Ectodermal cell (in vitro differentiated cells): ENCODE data around the gene ARL6IP6.

Experiments
- H3K27ac ChIP-seq: 2 replicates; pipeline ENCODE4 v1.7.0; 2013; ENCODE audit warnings: mild to moderate bottlenecking, low read depth, low read length; ENCODE audit not compliant: insufficient read depth, poor library complexity, severe bottlenecking
- H3K27me3 ChIP-seq: 2 replicates; pipeline ENCODE4 v1.7.0; 2013; ENCODE audit warnings: mild to moderate bottlenecking, low read length; ENCODE audit not compliant: insufficient read depth, control insufficient read depth, poor library complexity, severe bottlenecking
- H3K36me3 ChIP-seq: one replicate; pipeline ENCODE4 v1.7.0; 2013; ENCODE audit warnings: low read length; ENCODE audit not compliant: control insufficient read depth, insufficient read depth
- H3K4me1 ChIP-seq: one replicate; pipeline ENCODE4 v1.7.0; 2013; ENCODE audit warnings: low read length; ENCODE audit not compliant: control insufficient read depth, insufficient read depth
- H3K4me3 ChIP-seq: 2 replicates; pipeline ENCODE4 v1.7.0; 2013; ENCODE audit warnings: low read depth, low read length, control low read depth; ENCODE audit not compliant: insufficient read depth
- H3K9me3 ChIP-seq: 2 replicates; pipeline ENCODE4 v1.7.0; 2013; ENCODE audit warnings: mild to moderate bottlenecking, low read length, moderate library complexity; ENCODE audit not compliant: control insufficient read depth
- WGBS, 2 experiments: methylation state at CpG; one replicate each; pipeline ENCODE4 v1.1.7; 2013; ENCODE audit warnings: missing lambda C conversion rate in 2 of 2; 5-methylcytosine and 5-hydroxymethylcytosine counted together

The ARL6IP6 gene

GRCh38 chr2:152790883-152791282 lies 72.5 kb downstream of the ARL6IP6 start:
- 89 to 93% methylated on average over 9 of the region's 9 CpGs for WGBS, 2 experiments
- no peaks in the 10 kb centered on the region for H3K9me3 ChIP-seq
- H3K4me3 ChIP-seq: no peak overlapping the region
- H3K36me3 ChIP-seq: no peaks in the 10 kb centered on the region
- no peaks in the 10 kb centered on the region for H3K4me1 ChIP-seq
- H3K27me3 ChIP-seq: no peaks in the 10 kb centered on the region
- no peak overlapping the region for H3K27ac ChIP-seq

GRCh38 chr2:152791979-152792378 lies 73.6 kb downstream of the ARL6IP6 start:
- Histone ChIP-seq H3K4me1 (no peaks in the 10 kb centered on the region), H3K27me3 (no peaks in the 10 kb centered on the region), H3K36me3 (no peaks in the 10 kb centered on the region), H3K27ac (no peak overlapping the region), H3K9me3 (no peaks in the 10 kb centered on the region), H3K4me3 (no peak overlapping the region)
- WGBS, 2 experiments: 76 to 88% methylated on average over 3 of the region's 3 CpGs

GRCh38 chr2:152792974-152793373 lies 74.6 kb downstream of the ARL6IP6 start:
- peak overlapping the region; percentile 30 for H3K27ac ChIP-seq
- no peak overlapping the region for H3K4me3 ChIP-seq
- peaks cover 3% of the 10 kb centered on the region for H3K4me1 ChIP-seq
- 67 to 77% methylated on average over 4 of the region's 4 CpGs for WGBS, 2 experiments
- H3K27me3 ChIP-seq: no peaks in the 10 kb centered on the region
- H3K36me3 ChIP-seq: no peaks in the 10 kb centered on the region
- H3K9me3 ChIP-seq: no peaks in the 10 kb centered on the region

- no peaks in the 10 kb centered on the region for H3K9me3 ChIP-seq
- H3K27ac ChIP-seq: no peak overlapping the region
- peaks cover 3% of the 10 kb centered on the region for H3K4me1 ChIP-seq
- no peaks in the 10 kb centered on the region for H3K27me3 ChIP-seq
- H3K4me3 ChIP-seq: no peak overlapping the region
- WGBS, 2 experiments: 80 to 100% methylated on average over 1 of the region's 1 CpG
- H3K36me3 ChIP-seq: no peaks in the 10 kb centered on the region
Measured at GRCh38 chr2:152796941-152797340, 78.5 kb downstream of the ARL6IP6 start.

GRCh38 chr2:152804687-152805408 lies 86.4 kb downstream of the ARL6IP6 start:
- Histone ChIP-seq H3K36me3 (no peaks in the 10 kb centered on the region), H3K4me3 (no peak overlapping the region), H3K9me3 (no peaks in the 10 kb centered on the region), H3K4me1 (no peaks in the 10 kb centered on the region), H3K27ac (no peak overlapping the region), H3K27me3 (no peaks in the 10 kb centered on the region)
- WGBS, 2 experiments: 94 to 95% methylated on average over 26 to 29 of the region's 29 CpGs

- Histone ChIP-seq H3K4me3 (no peak overlapping the region), H3K9me3 (no peaks in the 10 kb centered on the region), H3K4me1 (no peaks in the 10 kb centered on the region), H3K27ac (no peak overlapping the region), H3K36me3 (no peaks in the 10 kb centered on the region), H3K27me3 (no peaks in the 10 kb centered on the region)
- 69 to 92% methylated on average over 3 of the region's 3 CpGs for whole genome bisulfite sequencing, 2 experiments
Measured at GRCh38 chr2:152811916-152812315, 93.5 kb downstream of the ARL6IP6 start.
